ENCODE data around the gene RBM33. TPM values are rescaled to one million over a fixed set of nuclear protein-coding genes. Genes with fewer than 3 reads are reported as not detected.

Gene RBM33
- total and polyA plus RNA-seq, 9 of the 15 experiments (the other 6 are each of a cell fraction or from before 2014, with no cell fraction given) = 4.4 to 80.7 (median 27.3) TPM

- TF ChIP-seq E2F6 (IDR thresholded peaks at IDR 0.05; ENCODE audit: borderline replicate concordance in 1 of 2, extremely low read depth in 1 of 2, insufficient read depth in 1 of 2, insufficient read length in 1 of 2, low read depth in 1 of 2, low read length in 1 of 2, poor library complexity in 1 of 2, severe bottlenecking in 1 of 2) (no peak), ZNF584 (CRISPR knock-in tag; IDR thresholded peaks at IDR 0.05; ENCODE audit: low read depth) (no peak), PYGO2 (tag; IDR thresholded peaks at IDR 0.05) (no peak), ZNF511 (CRISPR knock-in tag; IDR thresholded peaks at IDR 0.05) (no peak), ZNF592 (IDR thresholded peaks at IDR 0.05) (no peak), ZNF785 (CRISPR knock-in tag; IDR thresholded peaks at IDR 0.05) (no peak), WHSC1 (IDR thresholded peaks at IDR 0.05; ENCODE audit: low read length) (no peak), PCBP1 (IDR thresholded peaks at IDR 0.05; ENCODE audit: low read depth, low read length, poor library complexity, severe bottlenecking) (no peak), FIP1L1 (IDR thresholded peaks at IDR 0.05; ENCODE audit: low read depth, low read length, poor library complexity, severe bottlenecking) (no peak), ATF2 (CRISPR knock-in tag; IDR thresholded peaks at IDR 0.05) (no peak), CBX5 (IDR thresholded peaks at IDR 0.05; ENCODE audit: borderline replicate concordance, low read depth) (no peak)
Observed at GRCh38 chr7:155705623-155706360, 61.3 kb downstream of the RBM33 start (continued).

Data from K562 (cell line).